Dermis microvascular lymphatic vessel endothelial cell (primary cell): ENCODE results near the gene DRC3. TPM values are rescaled to one million over a fixed set of nuclear protein-coding genes. Genes with fewer than 3 reads are reported as not detected.
"Not testable (repeated sequence)": the region's sequence is repeated elsewhere in the genome, so short reads cannot be mapped to it uniquely, and the experiment has no call there.

ENCODE experiments used
- DNase-seq, 2 donors: peaks; one replicate each; pipeline versions ENCODE4 v3.0.0 to v3.0.0-alpha.2; 2010; ENCODE audit warnings: low read depth in 2 of 2
- total RNA-seq: library from RNA; depleted of rRNA; stranded (reverse); fragments of >200 nt; gene quantifications from 2 replicates; pipeline ENCODE4 v1.2.1, GENCODE V29; 2014

The DRC3 gene
- total RNA-seq, 1 donor from 2014 or later: 1.5 TPM

DNA sequence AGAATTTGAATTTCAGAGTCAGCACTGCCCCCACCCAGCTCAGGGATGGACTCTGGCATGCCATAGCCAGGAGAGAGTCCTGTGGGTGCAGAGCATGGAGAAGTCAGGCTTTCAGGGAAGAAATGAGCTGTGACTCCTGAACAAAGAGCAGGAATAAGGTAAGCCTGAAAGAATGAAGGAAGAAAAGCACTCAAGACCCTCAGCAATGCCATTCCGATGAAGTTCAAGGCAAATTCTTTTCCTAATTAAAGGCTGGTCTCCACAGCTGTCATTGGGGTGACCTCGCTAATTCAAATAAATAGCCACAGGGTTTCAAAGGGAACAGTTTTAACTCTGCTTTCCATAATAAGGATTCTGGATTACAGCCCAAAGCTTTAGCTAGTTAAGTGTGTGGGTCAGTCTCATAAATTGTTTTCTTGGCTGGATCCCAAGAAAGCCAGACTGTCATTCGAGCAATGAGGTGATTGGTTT is 32.2 kb upstream of the DRC3 start:
- peak in 1 of 2 donors; percentile 26 for DNase-seq

DNA sequence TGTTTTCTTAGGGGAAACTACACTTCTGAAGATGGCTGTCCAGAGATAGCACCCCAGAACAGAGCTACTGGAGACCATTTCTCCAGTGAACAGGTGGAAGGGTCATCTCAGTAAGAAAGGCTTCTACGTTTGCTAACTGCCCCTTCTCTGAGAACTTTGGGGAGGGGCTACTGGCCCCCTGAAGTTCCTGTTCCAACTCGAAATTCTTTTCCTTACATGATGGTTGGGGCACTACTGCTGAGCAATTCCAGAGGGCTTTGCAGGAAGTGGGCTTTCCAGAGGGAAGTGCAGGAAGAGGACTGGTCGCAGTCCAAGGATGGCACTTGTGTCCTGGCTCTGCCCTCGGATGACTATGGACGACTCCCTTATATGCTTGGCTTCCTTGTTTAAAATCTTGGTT is 31.6 kb upstream of the DRC3 start:
- no peak for DNase-seq

DNA sequence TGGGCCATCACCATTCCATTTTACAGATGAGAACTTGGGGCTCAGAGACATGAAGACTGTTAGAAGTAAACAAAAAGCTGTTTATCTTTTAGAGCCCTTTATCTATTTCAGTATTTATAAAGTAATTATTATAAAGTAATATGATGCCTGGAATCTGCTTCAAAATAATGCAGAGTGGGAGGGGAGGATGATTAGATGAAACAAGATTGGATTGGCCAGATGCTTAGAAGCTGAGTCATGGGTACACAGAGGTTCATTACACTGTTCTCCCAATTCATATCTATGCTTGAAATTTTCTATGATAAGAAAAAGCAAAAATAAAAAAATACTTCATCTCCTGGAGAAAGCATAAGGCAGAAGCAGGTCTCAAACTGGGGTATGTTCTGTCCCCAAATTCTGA is 29.8 kb upstream of the DRC3 start:
- DNase-seq: peak in 1 of 2 donors; percentile 24

DNA sequence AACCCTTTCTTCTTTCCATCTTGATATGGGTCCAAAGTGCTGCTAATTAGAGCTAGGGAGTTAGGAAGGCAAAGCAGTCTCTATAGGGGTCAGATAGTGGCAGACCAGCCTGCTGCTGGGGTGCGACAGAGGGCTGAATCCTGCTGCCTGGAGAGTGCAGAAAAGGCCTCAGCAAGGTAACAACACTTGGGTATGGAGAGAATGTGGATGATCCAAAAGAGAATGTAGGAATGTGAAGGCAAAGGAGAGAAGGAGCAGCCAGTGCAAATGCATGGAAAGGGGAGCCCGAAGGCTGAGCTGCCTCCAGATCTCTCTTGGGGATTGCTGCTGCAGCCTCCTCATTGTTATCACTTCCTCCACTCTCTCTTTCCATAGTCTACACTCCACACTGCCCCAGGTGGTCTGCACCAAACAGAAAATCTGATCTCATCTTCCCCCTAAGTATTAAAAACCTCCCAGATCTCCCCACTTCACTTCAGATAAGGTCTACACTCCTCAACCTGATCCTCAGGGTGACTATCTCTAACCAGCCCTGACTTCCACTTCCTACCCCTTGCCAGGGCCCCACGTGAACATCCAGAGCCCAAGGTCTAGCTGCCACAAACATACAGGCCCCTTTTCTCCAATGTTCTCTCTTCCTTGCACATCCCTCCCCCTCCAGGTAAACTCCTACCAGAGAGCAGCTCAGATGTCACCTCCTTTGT is 29.2 kb upstream of the DRC3 start:
- DNase-seq: peak in 1 of 2 donors; percentile 13

DNA sequence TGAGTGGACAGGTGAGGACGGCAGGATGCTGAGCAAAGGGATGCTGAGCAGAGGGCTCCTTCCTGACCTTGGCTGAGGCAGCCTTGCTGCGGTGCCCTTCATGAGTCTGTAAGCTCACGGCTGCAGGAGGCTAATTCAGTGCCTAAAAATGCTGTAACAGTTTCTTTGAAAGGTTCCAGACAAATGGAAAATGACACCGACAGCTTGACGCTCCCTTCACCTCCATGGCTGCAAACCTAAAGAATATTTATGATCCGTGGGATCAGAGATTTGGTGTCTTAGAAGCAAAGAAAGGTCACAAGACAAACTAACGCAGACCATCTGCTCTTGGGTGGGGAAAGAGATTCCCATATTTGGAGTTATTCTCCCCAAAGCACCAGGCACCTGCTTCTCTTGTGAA is 28.4 kb upstream of the DRC3 start:
- DNase-seq: no peak

DNA sequence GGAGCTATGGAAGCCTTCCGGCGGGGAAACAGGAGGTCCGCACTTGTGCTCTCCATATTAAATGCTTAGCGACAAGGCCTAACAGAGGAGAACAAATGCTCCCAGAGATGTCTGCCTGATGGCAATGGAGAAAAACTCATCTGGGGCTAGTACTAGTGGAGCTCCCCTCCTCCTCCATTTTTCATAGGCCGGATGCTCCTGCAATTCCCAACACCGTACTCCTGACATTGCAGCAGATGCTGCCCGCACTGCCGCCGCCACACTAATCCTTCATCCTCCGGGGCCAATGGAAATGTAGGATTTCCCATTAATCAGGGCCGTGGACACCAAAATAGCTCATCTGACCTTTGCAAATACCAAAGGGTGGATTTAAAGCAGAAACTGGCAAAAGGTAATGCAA is 27.9 kb upstream of the DRC3 start:
- DNase-seq: no peak

DNA sequence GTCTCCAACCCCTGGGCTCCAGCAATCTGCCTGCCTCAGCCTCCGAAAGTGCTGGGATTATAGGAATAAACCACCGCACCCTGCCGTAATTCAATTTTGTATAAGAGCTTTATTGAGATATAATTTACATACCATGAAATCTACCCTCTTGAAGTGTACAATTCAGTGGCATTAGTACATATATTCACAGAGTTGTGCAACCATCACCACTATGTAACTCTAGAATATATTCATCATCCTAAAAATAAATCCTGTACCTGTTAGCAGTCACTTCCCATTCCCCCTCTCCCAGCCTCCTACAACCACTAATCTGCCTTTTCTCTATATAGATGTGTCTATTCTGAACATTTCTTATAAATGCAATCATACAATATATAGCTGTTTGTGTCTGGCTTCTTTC is 26.6 kb upstream of the DRC3 start:
- no peak for DNase-seq

DNA sequence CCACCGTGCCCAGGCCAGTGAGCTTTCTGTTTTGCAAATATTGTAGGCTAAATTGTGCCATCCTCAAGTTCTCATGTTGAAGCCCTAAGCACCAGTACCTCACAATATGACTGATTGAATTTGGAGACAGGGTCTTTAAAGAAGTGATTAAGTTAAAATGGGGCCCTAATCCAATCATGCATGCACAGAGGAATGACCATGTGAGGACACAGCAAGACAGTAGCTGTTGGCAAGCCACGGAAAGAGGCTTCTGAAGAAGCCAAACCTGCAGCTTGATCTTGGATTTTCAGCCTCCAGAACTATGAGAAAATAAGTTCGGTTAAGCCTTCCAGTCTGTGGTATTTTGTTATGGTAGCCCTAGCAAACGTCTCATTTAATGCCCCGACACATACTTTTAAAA is 25.4 kb upstream of the DRC3 start:
- no peak for DNase-seq

DNA sequence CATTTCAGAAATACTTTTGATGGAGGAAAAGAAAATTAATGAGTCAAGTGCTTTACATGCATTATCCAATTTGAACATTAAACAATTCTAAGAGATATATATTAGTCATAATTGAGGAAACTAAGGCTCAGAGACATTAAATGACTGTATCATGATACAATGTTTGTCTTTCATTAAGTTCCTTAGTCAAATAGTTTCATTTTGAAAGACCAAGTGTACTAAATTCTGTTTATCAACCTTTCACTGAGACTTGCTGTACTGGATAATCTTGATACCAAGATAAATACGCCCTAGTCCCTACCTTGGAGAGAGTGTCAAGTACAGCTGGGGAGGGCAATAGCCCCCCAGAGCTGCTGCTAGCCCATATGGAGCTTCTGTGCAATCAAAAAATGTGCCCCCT is 24.7 kb upstream of the DRC3 start:
- no peak for DNase-seq

DNA sequence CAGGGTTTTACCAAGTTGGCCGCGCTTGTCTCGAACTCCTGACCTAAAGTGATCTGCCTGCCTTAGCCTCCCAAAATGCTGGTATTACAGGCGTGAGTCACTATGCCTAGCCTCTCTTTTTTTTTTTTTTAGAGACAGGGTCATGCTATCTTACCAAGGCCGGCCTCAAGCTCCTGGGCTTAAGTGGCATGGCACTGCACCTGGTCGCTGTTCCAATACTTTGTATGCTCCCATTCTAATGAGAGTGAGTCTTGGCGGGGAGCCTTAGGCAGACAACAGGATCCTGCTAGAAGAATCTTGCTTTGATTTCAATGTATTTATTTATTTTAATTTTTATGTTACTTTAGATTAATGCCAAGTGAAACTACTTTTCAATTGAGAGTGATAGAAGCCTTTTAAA is 22.3 kb upstream of the DRC3 start:
- DNase-seq: no peak

DNA sequence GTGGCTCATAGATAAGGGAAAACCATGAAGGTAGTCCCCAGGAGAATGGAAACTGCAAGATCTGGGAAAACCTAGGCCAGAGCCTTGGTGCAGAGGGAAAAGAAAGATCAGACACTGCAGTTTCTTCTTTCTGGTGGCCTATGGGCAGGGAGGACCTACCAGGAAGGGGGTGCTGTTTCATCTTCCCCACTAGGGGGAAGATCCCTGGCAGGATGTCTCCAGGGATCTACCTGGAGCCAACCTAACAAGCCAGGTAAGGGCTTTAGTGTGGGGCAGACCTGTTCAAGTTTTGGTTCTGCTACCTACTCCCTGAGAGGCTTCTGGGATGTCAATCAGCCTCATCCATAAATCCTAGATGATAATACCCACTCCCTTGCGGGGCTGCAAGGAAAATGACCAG is 21.9 kb upstream of the DRC3 start:
- DNase-seq: no peak

DNA sequence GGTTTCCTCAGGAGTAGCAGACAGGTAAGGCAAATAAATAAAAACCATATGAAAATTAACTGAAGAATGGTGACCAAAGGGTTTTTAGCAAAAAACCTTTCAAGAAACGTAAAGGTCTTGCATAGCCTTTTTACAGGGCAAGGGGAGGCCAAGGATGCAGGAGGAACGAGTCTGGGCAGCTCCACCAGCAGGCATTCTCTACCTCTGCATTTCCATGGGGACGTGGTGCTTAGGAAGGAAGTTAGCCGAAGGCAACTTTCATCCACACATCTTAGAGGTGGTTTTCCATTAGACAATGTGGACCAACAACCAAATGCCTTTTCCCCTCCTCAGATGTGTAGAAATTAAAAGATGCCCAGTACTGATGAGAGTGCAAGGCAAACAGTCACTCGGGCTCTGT is 21.1 kb upstream of the DRC3 start:
- no peak for DNase-seq

DNA sequence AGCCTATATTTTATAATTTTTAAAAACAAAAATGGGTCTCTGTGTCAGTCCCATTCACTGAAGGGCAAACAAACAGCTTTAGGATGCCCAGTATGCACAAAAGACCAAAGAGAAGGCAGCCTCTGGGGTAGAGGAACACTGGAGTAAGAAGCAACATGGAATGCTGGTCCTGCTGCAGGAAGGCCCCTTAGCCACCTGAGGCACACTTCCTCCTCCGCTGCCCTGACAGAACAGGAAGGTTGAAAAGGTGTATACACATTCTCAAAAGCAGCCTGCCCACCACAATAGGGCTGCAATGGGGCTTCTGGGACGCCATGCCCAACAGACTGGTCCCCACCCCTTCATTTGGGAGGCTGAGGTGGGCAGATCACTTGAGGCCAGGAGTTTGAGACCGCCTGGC is 20.0 kb upstream of the DRC3 start:
- DNase-seq: no peak

DNA sequence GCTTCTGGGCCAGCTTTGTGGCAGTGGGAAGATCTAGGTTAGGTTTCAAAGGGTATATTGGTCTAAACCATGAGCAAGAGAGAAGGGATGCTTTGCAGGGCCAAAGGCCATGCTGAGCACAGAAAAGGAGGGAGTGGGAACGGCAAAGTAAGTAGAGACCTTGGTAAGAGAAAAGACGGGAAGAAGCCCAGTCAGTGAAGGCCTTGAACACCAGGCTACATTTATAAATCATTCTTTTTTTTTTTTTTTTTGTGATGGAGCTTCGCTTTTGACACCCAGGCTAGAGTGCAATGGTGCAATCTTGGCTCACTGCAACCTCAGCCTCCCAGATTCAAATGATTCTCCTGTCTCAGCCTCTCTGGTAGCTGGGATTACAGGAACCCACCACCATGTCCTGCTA is 18.6 kb upstream of the DRC3 start:
- DNase-seq: no peak

DNA sequence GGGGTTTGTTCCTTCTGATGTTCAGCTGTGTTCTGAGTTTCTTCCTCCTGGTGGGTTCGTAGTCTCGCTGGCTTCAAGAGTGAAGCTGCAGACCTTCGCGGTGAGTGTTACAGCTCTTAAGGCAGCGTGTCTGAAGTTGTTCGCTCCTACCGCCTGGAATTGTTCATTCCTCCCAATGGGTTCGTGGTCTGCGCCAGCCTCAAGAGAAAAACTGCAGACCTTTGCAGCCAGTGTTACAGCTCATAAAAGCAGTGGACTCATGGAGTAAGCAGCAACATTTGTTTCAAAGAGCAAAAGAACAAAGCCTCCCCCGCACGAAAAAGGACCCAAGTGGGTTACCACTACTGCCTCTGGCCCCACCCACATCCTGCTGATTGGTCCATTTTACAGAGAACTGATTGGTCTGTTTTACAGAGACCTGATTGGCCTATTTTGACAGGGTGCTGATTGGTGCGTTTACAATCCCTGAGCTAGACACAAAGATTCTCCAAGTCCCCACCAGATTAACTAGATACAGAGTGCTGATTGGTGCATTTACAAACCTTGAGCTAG is 16.8 kb upstream of the DRC3 start:
- not testable (repeated sequence) for DNase-seq

DNA sequence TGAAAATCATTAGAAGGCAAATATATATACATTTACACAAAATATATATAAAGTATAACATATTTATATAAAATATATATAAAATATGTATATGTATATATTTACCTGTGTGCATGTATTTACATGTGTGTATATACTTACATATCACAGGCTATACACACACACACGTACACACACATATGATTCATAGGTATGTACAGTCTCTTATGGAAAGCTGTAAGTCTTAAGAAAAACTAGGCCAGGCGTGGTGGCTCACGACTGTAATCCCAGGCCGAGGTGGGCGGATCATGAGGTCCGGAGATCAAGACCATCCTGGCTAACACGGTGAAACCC is 15.1 kb upstream of the DRC3 start:
- peak in 1 of 2 donors; percentile 12 for DNase-seq

DNA sequence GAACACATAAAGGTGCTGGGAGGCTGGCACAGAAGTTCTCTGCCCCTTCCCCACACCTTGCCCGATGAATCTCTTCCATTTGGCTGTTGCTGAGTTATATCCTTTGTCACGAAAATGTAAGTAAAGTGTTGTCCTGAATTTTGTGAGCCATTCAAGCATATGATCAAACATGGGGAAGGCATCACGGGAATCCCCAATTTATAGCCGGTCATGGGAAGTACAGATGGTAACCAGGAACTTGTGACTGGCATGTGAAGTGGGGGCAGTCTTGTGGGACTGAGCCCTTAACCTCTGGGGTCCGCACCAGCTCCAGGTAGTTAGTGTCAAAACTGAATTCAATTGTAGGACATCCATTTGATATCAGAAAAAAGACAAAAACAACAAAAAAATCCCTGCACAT is 13.7 kb upstream of the DRC3 start:
- DNase-seq: peak in 1 of 2 donors; percentile 28

DNA sequence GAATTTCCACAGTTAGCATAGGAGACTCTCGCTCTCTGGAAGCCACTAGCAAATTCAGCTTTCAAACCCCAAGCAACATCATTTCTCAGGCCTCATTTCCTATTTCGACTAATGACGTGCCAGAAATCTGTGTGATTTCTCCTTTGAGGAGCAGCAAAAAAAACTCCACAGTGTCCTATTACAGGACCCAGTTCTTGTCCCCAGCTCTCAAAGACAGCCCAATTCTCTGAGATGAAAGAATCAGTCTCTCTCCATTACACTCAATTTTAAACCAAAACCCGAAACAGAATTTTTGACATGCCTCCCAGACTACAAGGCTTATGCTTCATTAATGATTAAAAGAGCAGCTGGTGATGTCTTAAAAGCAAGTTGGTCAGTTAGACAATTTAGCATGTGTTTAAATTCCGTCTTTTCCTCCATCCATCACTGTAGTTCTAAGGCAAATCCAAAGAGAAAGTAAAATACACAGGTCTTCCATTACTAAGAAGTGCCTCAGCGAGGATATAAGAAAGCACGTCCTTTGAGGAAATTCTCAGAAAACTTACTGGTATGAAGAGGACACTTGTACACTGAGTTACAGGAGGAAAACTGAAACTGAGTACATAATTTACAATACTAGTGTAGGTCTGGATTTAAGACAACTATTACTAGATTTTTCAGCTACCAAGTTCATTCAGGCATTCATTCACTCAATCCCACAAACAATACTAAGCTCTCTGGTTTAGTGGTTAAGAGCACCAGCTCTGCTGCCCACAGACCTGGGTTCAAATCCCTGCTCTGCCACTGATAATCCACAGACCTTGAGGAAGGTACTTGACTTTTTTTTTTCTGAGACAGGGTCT is 12.9 kb upstream of the DRC3 start:
- no peak for DNase-seq

DNA sequence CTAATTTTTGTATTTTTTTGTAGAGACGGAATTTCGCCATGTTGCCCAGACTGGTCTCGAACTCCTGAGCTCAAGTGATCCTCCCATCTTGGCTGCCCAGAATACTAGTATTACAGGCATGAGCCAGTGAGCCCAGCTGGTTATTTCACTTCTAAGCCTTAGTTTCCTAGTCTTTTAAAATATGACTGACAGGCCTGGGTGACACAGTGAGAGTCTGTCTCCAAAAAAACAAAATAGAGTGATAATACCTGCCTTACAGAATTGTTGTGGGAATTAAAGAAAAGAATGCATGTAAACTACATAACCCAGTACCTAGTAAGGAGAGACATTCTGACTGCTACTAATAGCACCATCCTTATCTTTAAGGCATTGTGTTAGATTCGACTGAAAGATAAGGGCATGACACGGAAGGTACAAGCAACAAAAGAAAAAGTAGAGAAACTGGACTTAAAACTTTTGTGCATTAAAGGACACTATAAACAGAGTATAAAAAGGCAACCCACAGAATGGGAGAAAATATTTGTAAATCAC is 12.1 kb upstream of the DRC3 start:
- DNase-seq: no peak

DNA sequence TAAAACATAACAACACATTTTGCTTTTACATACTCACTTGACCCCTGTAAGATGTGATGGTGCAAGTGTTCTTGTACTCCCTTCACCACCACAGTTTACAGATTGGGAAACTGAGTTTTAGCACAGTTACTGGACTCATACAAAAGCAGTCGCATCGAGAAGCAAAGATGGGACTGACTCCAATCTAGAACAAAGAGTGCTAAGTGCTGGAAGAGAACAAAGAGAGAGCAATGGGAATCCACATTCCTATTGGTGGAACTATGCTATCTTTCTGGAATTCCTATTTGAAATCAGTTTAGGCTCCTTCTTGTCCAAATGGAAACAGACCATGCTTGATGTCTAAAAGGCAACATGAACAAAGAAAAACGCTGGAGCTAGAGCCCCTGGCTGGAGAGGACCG is 9.6 kb upstream of the DRC3 start:
- no peak for DNase-seq

DNA sequence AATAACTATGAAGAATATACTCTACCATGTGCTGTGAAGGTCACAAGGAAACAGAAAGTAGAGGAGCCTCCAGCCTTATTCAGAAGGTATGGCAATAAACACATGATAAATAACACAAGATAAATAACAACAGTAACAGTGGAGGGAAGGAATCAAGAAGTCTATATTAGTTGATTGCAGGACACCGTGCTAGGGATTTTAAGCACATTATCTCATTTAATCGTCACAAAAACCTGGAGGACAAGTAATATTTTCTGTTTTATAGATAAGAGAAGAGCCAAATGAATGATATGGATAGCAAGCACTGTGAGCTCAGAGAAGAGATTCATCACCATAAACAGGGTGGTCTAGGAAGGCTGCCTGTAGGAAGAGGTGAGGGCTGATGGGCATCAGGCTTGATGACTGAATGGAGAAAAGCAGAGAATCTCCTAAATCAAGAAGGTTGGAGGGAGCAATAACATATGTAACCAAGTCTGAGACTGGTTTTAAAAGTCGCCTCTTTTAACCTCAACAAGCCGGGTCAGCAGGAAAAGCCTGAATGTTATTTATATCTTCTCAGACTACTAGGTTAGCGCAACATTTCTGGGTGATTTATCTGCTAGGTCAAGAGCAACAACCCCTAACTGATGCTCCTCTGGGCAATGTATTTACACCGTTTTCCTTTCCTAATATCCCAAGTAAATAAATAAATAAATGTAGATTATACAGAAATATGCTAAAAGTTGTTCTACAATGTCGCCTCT is 8.8 kb upstream of the DRC3 start:
- DNase-seq: no peak

DNA sequence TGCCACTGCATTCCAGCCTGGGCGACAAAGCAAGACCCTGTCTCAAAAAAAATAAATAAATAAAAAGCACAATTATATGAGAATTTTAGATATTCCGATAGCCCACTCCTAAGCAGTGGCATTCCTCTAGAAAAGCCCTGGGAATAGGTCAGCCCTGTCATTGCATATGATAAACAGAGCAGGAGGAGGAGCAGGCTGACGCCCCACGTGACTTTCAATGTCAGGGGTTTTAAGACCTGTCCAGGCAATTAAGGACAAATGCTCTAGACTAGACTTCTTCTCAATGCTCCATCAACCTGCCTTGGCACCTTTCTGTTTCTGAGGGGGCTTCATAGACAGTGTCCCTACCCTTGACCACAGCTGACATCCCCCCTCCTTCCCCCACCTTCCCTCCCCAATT is 8.0 kb upstream of the DRC3 start:
- DNase-seq: no peak
